Dermis blood vessel endothelial cell (primary cell): ENCODE data around the gene POU5F1. TPM values are rescaled to one million over a fixed set of nuclear protein-coding genes. Genes with fewer than 3 reads are reported as not detected.

Source experiments
- DNase-seq: peaks from one replicate; pipeline ENCODE4 v3.0.0; 2010
- total RNA-seq: library from RNA; depleted of rRNA; stranded (reverse); fragments of >200 nt; gene quantifications from 2 replicates; pipeline ENCODE4 v1.2.3, GENCODE V29; 2014

The POU5F1 gene
- total RNA-seq, 1 donor from 2014 or later, result 0.68 TPM

GRCh38 chr6:31138982-31139381 lies 31.5 kb downstream of the POU5F1 start, which contains the start of gene PSORS1C2:
PSORS1C2 (minus strand) TSS chr6:31139066; CDS start chr6:31139026, 40 bp downstream.
- no peak for DNase-seq

DNA sequence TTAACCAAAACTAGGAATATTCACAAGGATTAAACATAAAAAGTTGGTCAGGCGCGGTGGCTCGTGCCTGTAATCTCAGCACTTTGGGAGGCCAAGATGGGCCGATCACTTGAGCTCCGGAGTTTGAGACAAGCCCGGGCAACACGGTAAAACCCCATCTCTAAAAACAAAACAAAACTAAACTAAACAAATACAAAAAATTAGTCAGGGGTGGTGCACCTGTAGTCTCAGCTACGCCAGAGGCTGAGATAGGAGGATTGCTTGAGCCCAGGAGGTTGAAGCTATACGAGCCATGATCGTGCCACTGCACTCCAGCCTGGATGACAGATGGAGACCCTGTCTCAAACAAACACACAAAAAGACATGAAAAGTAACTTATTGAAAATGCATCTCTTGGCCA lies 34.8 kb downstream of the POU5F1 start:
- no peak for DNase-seq

- DNase-seq, result no peak
Measured at GRCh38 chr6:31132806-31133205, 37.7 kb downstream of the POU5F1 start.

- no peak for DNase-seq
Measured at GRCh38 chr6:31131595-31131994, 38.9 kb downstream of the POU5F1 start.

DNA sequence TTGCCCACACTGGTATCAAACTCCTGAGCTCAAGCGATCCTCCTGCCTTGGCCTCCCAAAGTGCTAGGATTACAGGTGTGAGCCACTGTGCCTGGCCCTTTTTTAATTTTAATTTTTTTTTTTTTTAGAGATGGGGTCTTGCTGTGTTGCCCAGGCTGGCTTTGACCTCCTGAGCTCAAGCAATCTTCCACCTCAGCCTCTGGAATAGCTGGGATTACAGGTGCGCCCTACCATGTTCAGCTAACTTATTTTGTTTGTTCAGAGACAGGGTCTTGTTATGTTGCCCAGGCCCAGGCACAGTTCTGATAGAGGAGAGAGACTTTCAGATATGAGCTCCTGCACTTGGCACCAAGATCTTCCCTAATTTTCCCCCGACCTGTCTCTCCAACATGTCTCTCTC lies 39.7 kb downstream of the POU5F1 start:
- no peak for DNase-seq

- DNase-seq, result no peak
Measured at GRCh38 chr6:31129130-31129529, 41.4 kb downstream of the POU5F1 start.

DNA sequence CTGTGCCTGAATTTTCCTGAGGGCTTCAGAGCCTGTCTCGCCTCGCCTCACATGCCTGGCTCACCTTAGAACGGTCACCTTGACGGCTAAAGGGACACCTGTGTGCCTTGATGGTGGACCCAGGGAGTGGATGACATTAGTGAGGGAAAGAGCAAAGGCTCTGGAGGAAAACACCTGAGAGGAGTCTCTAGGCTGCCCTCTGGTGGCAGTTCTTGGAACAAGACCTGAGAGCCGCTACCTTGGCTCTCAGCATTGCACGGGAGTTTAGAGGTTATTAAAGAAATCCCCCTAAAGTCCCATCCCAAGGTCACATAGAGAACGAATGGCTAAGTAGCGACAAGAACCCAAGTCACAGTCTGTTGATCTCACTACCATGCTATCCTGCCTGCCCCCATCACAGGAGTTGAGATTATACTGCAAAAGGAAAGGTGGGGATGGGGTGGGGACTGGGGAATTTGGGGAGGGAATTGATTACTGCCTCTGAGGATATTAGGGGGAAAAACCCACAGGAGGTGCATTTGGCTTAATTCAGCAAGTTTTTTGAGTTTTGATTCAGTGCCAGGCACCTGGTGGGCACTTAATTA lies 42.3 kb downstream of the POU5F1 start:
- DNase-seq, result peak; percentile 69

DNA sequence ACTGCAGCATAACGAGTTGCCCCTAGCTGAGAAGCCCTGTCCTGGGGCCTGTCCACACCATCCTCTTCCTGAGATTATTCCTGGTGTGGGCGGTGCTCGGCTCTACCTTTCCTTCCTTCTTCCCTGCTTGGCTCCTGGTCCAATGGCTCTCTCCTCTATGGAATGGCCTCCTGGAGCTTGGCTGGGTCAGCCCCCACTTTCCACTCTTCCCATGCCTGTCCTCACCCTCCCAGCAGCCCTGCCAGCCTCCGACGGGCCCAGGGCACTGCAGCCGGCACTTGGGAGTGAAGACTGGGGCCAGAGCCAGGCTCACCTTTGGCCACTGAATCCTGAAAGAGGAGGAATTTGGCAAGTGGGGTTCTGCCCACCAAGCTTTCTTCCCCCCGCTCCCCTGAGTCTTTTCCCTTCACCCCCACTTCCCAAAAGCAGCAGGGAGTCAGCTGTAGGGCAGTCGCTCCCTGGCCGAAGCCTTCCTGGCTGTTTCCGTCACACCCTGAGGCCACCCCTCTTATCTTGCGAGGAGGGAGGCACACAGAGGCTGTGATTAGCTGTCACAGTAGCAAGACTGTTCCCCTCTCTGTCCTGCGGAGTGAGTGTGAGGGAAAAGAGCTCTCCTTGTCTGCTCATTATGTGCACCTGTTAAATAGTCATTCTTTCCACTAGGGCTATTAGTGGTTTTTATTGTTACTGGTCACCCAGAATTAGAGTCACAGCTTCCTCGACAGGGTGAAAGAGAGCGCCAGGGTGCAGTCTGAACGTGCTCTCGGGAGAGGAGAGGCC lies 43.9 kb downstream of the POU5F1 start:
- DNase-seq, result peak; percentile 24

DNA sequence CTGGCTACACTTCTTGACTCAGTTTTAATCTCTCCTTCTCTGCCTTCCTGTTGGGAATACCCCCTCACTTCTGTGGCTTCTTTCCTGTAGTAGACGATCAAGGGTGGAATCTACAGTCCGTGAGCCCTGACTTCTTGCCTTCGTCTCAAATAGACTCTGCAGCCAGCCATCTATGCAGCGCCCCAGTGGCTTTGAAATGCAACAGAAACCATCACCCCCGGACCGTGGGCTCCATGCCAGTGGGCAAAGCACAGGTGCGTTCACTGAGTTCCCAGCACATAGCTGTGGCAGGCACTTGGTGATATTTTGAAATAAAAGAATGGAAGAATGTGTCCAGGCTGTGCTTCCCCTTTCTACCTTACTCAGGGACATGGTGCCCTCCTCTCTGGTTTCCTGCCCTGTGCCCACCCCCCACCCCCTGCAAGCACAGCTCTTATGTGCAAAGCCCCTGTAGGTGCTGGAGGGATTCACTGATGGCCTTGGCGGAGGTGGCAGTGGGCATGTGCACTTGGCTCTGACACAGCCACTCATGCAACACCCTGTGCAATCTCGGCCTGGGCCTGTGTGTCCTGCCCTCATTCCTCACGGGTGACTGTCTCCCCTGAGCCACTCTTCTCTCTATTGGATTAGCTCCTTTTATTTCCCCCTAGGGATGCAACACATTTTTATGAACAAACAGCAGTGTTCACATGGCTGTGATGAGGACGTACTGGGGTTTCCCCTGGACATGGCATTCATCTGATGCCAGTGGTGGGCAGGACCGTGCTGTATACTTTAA lies 44.7 kb downstream of the POU5F1 start:
- DNase-seq, result peak; percentile 28

GRCh38 chr6:31125162-31125561 lies 45.3 kb downstream of the POU5F1 start:
- peak; percentile 78 for DNase-seq

GRCh38 chr6:31122791-31123706 lies 47.4 kb downstream of the POU5F1 start:
- DNase-seq, result peak; percentile 91

DNA sequence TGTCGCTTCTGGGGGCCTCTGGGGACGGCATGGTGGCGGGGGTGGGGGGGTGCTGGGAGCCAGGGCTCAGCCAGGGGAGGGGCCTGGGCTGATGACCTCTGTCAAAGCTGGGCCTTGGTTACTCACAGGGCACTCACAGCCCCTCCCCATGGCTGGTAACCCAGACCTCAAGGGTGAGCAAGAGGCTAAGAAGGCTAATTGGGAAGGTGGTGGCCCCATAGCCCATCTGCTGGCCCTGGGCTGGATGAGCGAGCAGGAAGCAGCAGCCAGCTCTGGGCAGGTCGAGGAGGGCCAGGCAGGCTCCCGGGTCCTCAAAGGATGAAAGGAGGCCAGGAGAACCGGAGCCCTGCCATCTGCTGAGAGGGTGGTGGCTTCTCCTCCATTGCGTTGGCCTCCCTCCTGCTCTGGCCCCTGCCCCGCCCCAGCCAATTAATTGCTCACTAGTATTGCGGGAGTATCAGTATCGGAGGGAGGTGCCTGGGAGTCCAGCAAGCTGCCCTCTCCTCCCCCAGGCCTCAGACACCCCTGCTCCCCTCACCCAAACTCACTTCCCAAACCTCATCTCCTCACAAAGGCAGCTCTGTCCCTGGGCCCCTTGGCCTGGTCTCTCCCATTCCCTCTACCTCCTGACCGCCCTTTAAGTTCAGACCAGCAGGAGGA lies 49.2 kb downstream of the POU5F1 start:
- no peak for DNase-seq

DNA sequence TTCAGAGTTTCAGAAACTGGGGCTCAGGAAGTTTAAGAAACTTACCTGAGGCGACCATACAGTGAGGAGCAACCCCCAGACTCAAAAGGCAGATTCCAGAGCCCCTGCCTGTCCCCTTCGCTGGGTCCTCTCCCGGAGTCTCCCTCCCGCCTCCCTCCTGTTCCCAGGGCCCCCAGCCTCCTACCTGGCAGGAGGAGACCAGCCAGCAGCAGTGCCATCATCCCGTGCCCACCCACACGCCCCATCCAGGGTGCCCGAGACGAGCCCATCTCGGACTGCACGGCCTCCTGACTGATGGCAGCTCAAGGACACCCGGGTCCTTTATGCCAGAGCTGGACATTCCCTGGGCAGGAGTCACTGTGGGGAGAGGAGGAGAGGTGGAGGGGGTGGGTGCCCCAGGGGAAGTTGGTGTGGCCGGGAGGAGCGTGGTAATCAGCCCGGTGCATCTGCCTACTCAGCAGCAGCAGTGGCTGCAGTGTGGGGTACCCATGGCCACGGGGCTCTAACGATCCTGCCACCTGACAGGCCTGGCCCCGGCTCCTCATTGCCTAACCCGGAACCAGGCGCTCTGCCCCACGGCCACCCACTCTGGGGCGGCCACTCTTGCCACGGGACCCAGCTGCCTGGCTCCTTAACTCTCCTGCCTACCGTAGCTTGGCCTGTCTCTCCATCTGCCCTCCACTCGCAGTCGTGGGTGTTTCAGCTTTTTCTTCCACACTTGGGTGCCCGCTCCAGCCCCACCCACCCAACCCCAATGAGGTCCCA lies 50.1 kb downstream of the POU5F1 start, which contains the start of gene CDSN:
TSS of gene CDSN (minus strand) at position 296 of the 765 bp plus-strand sequence. CDS start at position 269, 27 bp downstream.
- no peak for DNase-seq

DNA sequence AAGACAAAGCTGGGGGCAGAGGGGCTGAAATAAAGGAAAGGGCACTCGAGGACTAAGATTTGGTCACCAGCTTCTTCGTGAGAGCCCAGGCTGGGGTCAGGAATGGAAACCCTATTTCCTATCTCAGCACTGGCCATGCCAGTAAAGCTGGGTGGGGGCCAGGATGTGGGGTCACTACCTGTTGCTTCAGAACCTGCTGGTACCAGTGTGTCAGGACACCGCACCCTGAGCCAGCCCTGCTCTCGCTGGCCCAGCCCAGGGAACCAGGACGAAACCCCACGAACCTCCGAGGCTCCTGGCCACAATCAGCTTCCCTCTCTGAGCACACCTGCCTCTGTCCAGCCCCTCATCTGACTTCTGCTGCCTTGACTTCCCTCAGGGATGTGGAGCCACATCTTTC lies 52.3 kb downstream of the POU5F1 start:
- no peak for DNase-seq

- DNase-seq, result peak; percentile 86
Measured at GRCh38 chr6:31116661-31117385, 53.7 kb downstream of the POU5F1 start.

DNA sequence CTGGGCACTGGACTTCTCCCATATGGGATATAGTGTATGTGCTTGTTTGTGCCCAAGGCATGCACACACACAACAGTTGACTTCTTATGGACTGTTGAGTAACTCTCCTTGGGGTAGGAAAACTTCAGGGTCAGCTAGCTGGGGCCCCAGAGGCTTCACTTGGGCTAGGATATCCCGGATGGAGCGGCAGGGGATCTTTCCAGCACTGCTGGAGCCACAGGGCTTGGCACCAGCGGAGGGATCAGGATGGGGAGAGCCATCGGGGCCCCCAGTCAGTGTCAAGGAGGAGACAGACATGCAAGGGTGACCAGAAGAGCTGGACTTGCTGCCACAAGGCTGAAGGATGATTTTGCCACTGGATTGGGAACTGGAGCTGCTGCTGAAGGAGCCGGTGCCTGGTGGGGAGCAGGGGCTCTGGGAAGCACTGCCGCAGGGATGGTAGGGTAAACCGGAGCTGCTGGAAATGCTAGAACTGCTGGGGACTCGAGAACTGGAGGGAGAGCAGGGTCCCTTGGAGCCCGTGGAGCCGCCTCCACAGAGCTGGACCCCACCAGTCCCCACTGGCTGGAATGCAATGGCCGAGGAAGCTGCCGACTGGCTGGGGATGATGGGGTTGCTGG lies 54.4 kb downstream of the POU5F1 start:
- no peak for DNase-seq

GRCh38 chr6:31114970-31115849 lies 55.3 kb downstream of the POU5F1 start:
- peak; percentile 82 for DNase-seq

DNA sequence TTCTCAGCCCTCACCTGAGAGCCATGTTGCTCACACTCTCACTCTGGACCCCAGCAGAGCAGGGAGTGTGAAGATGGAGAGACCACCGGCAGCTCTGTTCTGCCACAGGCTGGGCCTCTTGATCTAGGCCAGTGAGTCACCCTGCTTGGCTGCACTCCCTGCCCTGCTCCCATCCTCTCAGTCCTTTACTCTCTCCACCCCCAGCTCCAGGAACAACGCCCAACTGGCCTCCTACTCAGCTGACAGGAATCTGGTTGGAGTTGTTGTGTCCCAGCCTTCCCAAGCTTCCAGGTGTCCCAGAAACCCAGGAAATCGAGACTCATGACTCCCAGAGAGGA lies 56.0 kb downstream of the POU5F1 start, which contains the start of gene PSORS1C1:
TSS of gene PSORS1C1 (plus strand) at position 260 of the 338 bp plus-strand sequence. CDS start 14,833 bp downstream, outside the sequence.
- DNase-seq, result peak; percentile 86
